Testis (tissue), 3 donors: Measurements from ENCODE around the gene SERPINA9. TPM values are rescaled to one million over a fixed set of nuclear protein-coding genes. Genes with fewer than 3 reads are reported as not detected.

Source experiments
- DNase-seq: peaks from one replicate; pipeline ENCODE4 v3.0.0-alpha.2; 2019
- H3K27ac ChIP-seq, 2 donors: fragments of 200-600 bp; sonication (generic); one replicate each; pipeline ENCODE4 v1.5.1; 2019
- H3K27me3 ChIP-seq: fragments of 200-600 bp; sonication (generic); one replicate; pipeline ENCODE4 v1.5.1; 2019
- H3K36me3 ChIP-seq: fragments of 200-600 bp; sonication (generic); one replicate; pipeline ENCODE4 v1.5.1; 2017; ENCODE audit warnings: low read depth; ENCODE audit errors: missing control alignments
- H3K4me1 ChIP-seq: fragments of 200-600 bp; sonication (generic); one replicate; pipeline ENCODE4 v1.5.1; 2019
- H3K4me3 ChIP-seq, 2 donors: fragments of 200-600 bp; sonication (generic); one replicate each; pipeline ENCODE4 v1.5.1; 2017 to 2019
- H3K9me3 ChIP-seq: fragments of 200-600 bp; sonication (generic); one replicate; pipeline ENCODE4 v1.5.1; 2017
- POLR2A ChIP-seq: fragments of 450-650 bp; IDR thresholded peaks from one replicate; pipeline ENCODE4 v1.6.1; 2017; ENCODE audit warnings: antibody characterized with exemption, mild to moderate bottlenecking, moderate library complexity
- WGBS, 2 donors: methylation state at CpG; one replicate each; pipeline ENCODE4 v1.1.5; 2018; 5-methylcytosine and 5-hydroxymethylcytosine counted together
- intact Hi-C: fragments of 100-400 bp; cut with DNase I; formaldehyde crosslinking; loops from one replicate; pipeline ENCODE4 v1.15.1; 2023; ENCODE audit warnings: low total_unique reads
- polyA plus RNA-seq: library from polyadenylated mRNA; stranded (reverse); fragments of 350-450 nt; fragmentation: Illumina TruSeq; extraction: RNeasy Lipid Tissue Mini Kit (QIAGEN cat#74804); gene quantifications from one replicate; pipeline ENCODE4 v1.2.3, GENCODE V29; 2014; ENCODE audit warnings: low read depth, low replicate concordance; ENCODE audit not compliant: insufficient read depth
- total RNA-seq, 2 donors: library from RNA; depleted of rRNA; stranded (reverse); fragments of >200 nt; gene quantifications; one replicate each; pipeline ENCODE4 v1.2.3, GENCODE V29; 2016
- TF ChIP-seq, protein P1 (sequence below), 3 experiments: fragments of 450-650 bp in 2 of 3; fragments of 200-600 bp in 1 of 3; sonication (generic) in 1 of 3; IDR thresholded peaks; one replicate each; pipeline ENCODE4 v1.5.1; 2016 to 2019; ENCODE audit warnings: antibody characterized with exemption in 3 of 3, mild to moderate bottlenecking in 2 of 3, moderate library complexity in 1 of 3

The SERPINA9 gene
- total and polyA plus RNA-seq, 3 donors from 2014 or later: not detected

DNA sequence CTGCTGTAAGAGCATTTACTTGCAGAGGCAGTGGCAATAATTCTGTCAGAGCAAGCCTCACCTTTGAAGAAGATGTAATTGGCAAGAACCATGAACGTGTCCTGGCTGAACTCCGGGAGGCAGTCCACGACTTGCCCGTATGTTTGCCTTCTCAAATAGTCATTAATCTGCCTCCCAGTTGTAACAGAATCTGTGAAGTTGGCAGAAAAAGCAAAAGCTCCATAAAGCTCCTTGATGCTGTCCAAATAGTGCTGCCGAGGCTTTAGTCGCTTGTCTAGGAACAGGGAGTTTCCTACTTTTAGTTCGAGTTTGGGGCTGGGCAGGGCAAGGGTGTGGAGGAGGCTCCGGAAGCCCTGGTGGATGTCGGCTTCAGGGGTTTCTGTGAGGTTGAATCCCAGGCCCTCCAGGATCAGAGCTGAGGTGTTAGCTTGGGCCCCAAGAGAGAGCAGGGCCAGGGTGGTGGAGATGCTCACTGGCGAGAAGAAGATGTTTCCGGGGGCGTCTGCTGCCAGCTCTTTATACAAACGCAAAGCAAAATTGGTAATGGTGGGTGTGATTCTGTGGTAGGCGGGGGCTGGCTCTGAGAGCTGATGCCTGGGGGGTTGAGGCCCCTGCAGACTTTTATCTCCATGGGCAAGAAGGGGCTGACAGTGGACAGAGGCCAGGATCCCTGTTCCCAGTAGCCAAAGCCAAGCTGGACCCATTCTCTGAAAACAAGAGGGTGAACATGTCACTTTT lies 27.8 kb downstream of the SERPINA9 start:
- Histone ChIP-seq H3K4me3 (no peak overlapping the region), H3K9me3 (no peaks in the 10 kb centered on the region), H3K27me3 (no peaks in the 10 kb centered on the region), H3K4me1 (no peaks in the 10 kb centered on the region), H3K27ac (no peak overlapping the region), H3K36me3 (no peaks in the 10 kb centered on the region)
- no peak for TF ChIP-seq POLR2A
- TF ChIP-seq, protein P1, sequence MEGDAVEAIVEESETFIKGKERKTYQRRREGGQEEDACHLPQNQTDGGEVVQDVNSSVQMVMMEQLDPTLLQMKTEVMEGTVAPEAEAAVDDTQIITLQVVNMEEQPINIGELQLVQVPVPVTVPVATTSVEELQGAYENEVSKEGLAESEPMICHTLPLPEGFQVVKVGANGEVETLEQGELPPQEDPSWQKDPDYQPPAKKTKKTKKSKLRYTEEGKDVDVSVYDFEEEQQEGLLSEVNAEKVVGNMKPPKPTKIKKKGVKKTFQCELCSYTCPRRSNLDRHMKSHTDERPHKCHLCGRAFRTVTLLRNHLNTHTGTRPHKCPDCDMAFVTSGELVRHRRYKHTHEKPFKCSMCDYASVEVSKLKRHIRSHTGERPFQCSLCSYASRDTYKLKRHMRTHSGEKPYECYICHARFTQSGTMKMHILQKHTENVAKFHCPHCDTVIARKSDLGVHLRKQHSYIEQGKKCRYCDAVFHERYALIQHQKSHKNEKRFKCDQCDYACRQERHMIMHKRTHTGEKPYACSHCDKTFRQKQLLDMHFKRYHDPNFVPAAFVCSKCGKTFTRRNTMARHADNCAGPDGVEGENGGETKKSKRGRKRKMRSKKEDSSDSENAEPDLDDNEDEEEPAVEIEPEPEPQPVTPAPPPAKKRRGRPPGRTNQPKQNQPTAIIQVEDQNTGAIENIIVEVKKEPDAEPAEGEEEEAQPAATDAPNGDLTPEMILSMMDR (IDR thresholded peaks at IDR 0.05): no peak
- no peak for DNase-seq
- intact Hi-C loops: no loop called here
- WGBS, 2 donors: 53 to 60% methylated on average over 14 of the region's 14 CpGs

DNA sequence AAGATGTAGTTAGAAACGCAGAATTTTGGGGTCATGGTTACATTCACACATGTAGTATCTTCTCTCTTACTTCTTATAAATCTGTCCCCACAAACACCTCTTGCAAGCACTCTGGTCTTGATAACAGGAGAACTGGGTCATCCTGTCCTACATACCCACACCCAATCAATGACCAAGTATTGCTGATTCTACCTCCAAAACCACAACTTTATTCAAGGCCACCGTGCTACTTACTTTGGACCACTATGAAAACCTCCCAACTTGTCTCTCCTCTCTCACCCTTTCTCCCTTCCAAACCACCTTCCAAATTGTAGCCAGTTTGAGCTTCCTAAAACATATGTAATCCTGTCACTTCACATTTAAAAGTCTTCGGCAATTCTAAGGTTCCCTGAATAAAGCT lies 28.8 kb downstream of the SERPINA9 start:
- Histone ChIP-seq H3K36me3 (no peaks in the 10 kb centered on the region), H3K4me1 (no peaks in the 10 kb centered on the region), H3K27ac (no peak overlapping the region), H3K9me3 (no peaks in the 10 kb centered on the region), H3K27me3 (no peaks in the 10 kb centered on the region), H3K4me3 (no peak overlapping the region)
- DNase-seq: no peak
- intact Hi-C loops: no loop called here
- 76 to 80% methylated on average over 3 of the region's 3 CpGs for WGBS, 2 donors
- TF ChIP-seq, protein P1 (IDR thresholded peaks at IDR 0.05): no peak
- TF ChIP-seq POLR2A: no peak

DNA sequence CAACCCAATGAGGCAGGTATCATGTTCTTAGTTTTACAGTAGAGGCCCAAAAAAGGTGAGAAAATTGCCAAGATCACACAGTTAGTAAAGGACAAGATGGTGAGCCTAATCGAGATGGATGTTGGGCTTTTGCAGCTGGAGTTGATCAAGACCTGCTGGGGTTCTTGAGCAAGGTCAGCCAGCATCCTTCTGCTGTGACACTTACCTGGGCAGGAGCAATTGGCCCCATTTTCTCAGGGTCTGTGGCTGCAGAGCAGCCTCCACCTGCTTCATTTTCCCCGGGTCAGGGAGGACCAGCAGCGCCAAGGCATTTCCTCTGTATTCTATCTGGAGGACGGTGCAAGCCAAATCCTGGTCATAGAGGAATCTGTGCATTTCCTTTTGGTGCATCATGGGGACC lies 29.9 kb downstream of the SERPINA9 start:
- no peak for DNase-seq
- Histone ChIP-seq H3K4me1 (no peaks in the 10 kb centered on the region), H3K9me3 (no peaks in the 10 kb centered on the region), H3K27ac (no peak overlapping the region), H3K4me3 (no peak overlapping the region), H3K36me3 (no peaks in the 10 kb centered on the region), H3K27me3 (no peaks in the 10 kb centered on the region)
- 76 to 97% methylated on average over 4 of the region's 4 CpGs for WGBS, 2 donors
- intact Hi-C loops: no loop called here
- TF ChIP-seq, protein P1 (IDR thresholded peaks at IDR 0.05): no peak
- TF ChIP-seq POLR2A: no peak

DNA sequence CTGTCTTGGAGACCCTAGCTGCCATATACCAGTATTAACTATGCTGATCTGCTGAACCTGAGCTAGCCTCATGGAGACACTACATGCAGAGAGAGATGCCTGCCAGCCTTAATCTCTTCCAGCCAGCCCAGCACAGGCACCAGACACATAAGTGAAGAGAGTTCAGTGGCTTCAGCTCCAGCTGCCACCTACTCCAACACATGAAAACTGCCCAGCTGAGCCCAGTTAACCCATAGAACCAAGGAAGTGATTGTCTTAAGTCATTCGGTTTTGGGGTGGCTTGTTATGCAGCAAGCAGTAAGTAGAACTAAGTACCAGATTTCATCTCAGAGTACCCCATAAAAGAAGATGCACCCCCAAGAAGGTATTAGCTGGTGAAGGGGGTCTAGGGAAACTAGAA lies 31.0 kb downstream of the SERPINA9 start:
- Histone ChIP-seq H3K36me3 (no peaks in the 10 kb centered on the region), H3K9me3 (no peaks in the 10 kb centered on the region), H3K27me3 (no peaks in the 10 kb centered on the region), H3K4me3 (no peak overlapping the region), H3K27ac (no peak overlapping the region), H3K4me1 (no peaks in the 10 kb centered on the region)
- no peak for TF ChIP-seq POLR2A
- TF ChIP-seq, protein P1 (IDR thresholded peaks at IDR 0.05): no peak
- DNase-seq: no peak
- intact Hi-C loops: no loop called here
- 84 to 90% methylated on average over 1 of the region's 1 CpG for WGBS, 2 donors
